ENCODE results near the gene ATP6V1G3. TPM values are rescaled to one million over a fixed set of nuclear protein-coding genes. Genes with fewer than 3 reads are reported as not detected.
A peak's percentile ranks its signal among the peaks of the same experiment; 100 is the strongest.

ATP6V1G3 gene
- total RNA-seq, 3 donors from 2014 or later (not counting 1 experiment from before 2014, with no cell fraction given) = not detected

GRCh38 chr1:198534548-198535418 lies 5.7 kb downstream of the ATP6V1G3 start:
- intact Hi-C loops (cut with micrococcal nuclease) = no loop called here
- DNase-seq = peak in 1 of 2 donors; percentile 31
- Histone ChIP-seq H3K36me3 (ENCODE audit: control insufficient read depth, insufficient read depth, low read length) (no peaks in the 10 kb centered on the region), H3K27ac (ENCODE audit: low read length) (peak overlapping the region; percentile 64), H3K9me3 (ENCODE audit: control insufficient read depth, insufficient read depth, low read length) (no peaks in the 10 kb centered on the region), H3K27me3 (ENCODE audit: control insufficient read depth, insufficient read depth, low read length) (no peaks in the 10 kb centered on the region), H3K4me1 (ENCODE audit: control insufficient read depth, insufficient read depth, low read length) (peaks cover 7% of the 10 kb centered on the region), H3K4me3 (ENCODE audit: low read length) (no peak overlapping the region)
- H3K36me3 Mint-ChIP-seq = peaks cover 7% of the 10 kb centered on the region
- H3K27me3 Mint-ChIP-seq (ENCODE audit: low read depth in 2 of 2) = no peaks in the 10 kb centered on the region
- H3K9me3 Mint-ChIP-seq = peaks cover 0 to 2% of the 10 kb centered on the region in 2 donors
- H3K4me3 Mint-ChIP-seq = peak overlapping the region; percentile 76
- peaks cover 19 to 24% of the 10 kb centered on the region in 2 donors for H3K4me1 Mint-ChIP-seq
- no peak for ATAC-seq
- no peak for TF ChIP-seq CTCF (IDR thresholded peaks at IDR 0.05)
- WGBS (ENCODE audit: insufficient coverage) = 62% methylated on average over 1 of the region's 1 CpG
- peak overlapping the region; percentile 4 to 77 for H3K27ac Mint-ChIP-seq

- Histone ChIP-seq H3K9me3 (ENCODE audit: control insufficient read depth, insufficient read depth, low read length) (no peaks in the 10 kb centered on the region), H3K4me1 (ENCODE audit: control insufficient read depth, insufficient read depth, low read length) (peaks cover 7% of the 10 kb centered on the region), H3K27ac (ENCODE audit: low read length) (no peak overlapping the region), H3K27me3 (ENCODE audit: control insufficient read depth, insufficient read depth, low read length) (no peaks in the 10 kb centered on the region), H3K4me3 (ENCODE audit: low read length) (no peak overlapping the region), H3K36me3 (ENCODE audit: control insufficient read depth, insufficient read depth, low read length) (no peaks in the 10 kb centered on the region)
- Mint-ChIP-seq H3K36me3 (peaks cover 7% of the 10 kb centered on the region), H3K27ac (no peak overlapping the region), H3K27me3 (ENCODE audit: low read depth in 2 of 2) (no peaks in the 10 kb centered on the region), H3K4me1 (peaks cover 13 to 15% of the 10 kb centered on the region in 2 donors), H3K4me3 (no peak overlapping the region), H3K9me3 (peaks cover 0 to 2% of the 10 kb centered on the region in 2 donors)
- WGBS (ENCODE audit: insufficient coverage) = 97% methylated on average over 3 of the region's 3 CpGs
- TF ChIP-seq CTCF (IDR thresholded peaks at IDR 0.05) = no peak
- DNase-seq (no peak), ATAC-seq (no peak)
- intact Hi-C loops (cut with micrococcal nuclease) = no loop called here
These were observed 8.6 kb downstream of the ATP6V1G3 start for GRCh38 chr1:198531891-198532290.

- Histone ChIP-seq H3K36me3 (ENCODE audit: control insufficient read depth, insufficient read depth, low read length) (no peaks in the 10 kb centered on the region), H3K4me3 (ENCODE audit: low read length) (no peak overlapping the region), H3K4me1 (ENCODE audit: control insufficient read depth, insufficient read depth, low read length) (peaks cover 7% of the 10 kb centered on the region), H3K27ac (ENCODE audit: low read length) (no peak overlapping the region), H3K27me3 (ENCODE audit: control insufficient read depth, insufficient read depth, low read length) (no peaks in the 10 kb centered on the region), H3K9me3 (ENCODE audit: control insufficient read depth, insufficient read depth, low read length) (no peaks in the 10 kb centered on the region)
- no peak for TF ChIP-seq CTCF (IDR thresholded peaks at IDR 0.05)
- H3K9me3 Mint-ChIP-seq = peaks cover 0 to 2% of the 10 kb centered on the region in 2 donors
- H3K27me3 Mint-ChIP-seq (ENCODE audit: low read depth in 2 of 2) = no peaks in the 10 kb centered on the region
- no peak for DNase-seq
- peaks cover 13 to 15% of the 10 kb centered on the region in 2 donors for H3K4me1 Mint-ChIP-seq
- intact Hi-C loops (cut with micrococcal nuclease) = no loop called here
- no peak overlapping the region for H3K4me3 Mint-ChIP-seq
- ATAC-seq = no peak
- H3K27ac Mint-ChIP-seq = no peak overlapping the region
- 91% methylated on average over 3 of the region's 3 CpGs for WGBS (ENCODE audit: insufficient coverage)
- H3K36me3 Mint-ChIP-seq = peaks cover 7% of the 10 kb centered on the region
These were observed 9.5 kb downstream of the ATP6V1G3 start for GRCh38 chr1:198530953-198531352.

Measured in natural killer cell (primary cell).